ENCODE data around the gene POLR1G. TPM values are rescaled to one million over a fixed set of nuclear protein-coding genes. Genes with fewer than 3 reads are reported as not detected.

Gene POLR1G
- total RNA-seq, 1 donor from 2014 or later = 16.8 TPM

GRCh38 chr19:45414468-45414867 is 8.0 kb downstream of the POLR1G start:
- DNase-seq (ENCODE audit: low read depth) (no peak), FAIRE-seq (no peak)
- no peak overlapping the region for H3K4me3 ChIP-seq (ENCODE audit: low read depth, low read length)
- H3K36me3 ChIP-seq (ENCODE audit: control insufficient read depth, insufficient read depth, low read length) = peaks cover 17% of the 10 kb centered on the region
- TF ChIP-seq CTCF (IDR thresholded peaks at IDR 0.05; ENCODE audit: insufficient read depth, low read length, severe bottlenecking) = no peak
- no peaks in the 10 kb centered on the region for H3K27me3 ChIP-seq (ENCODE audit: control insufficient read depth, insufficient read depth, low read length)

- no peaks in the 10 kb centered on the region for H3K27me3 ChIP-seq (ENCODE audit: control insufficient read depth, insufficient read depth, low read length)
- no peak for DNase-seq (ENCODE audit: low read depth)
- TF ChIP-seq CTCF (IDR thresholded peaks at IDR 0.05; ENCODE audit: insufficient read depth, low read length, severe bottlenecking) = no peak
- H3K36me3 ChIP-seq (ENCODE audit: control insufficient read depth, insufficient read depth, low read length) = peaks cover 24% of the 10 kb centered on the region
- FAIRE-seq = no peak
- no peak overlapping the region for H3K4me3 ChIP-seq (ENCODE audit: low read depth, low read length)
These were observed 10.7 kb downstream of the POLR1G start for GRCh38 chr19:45417151-45417550.

- no peak overlapping the region for H3K4me3 ChIP-seq (ENCODE audit: low read depth, low read length)
- H3K36me3 ChIP-seq (ENCODE audit: control insufficient read depth, insufficient read depth, low read length) = peaks cover 21% of the 10 kb centered on the region
- no peak for TF ChIP-seq CTCF (IDR thresholded peaks at IDR 0.05; ENCODE audit: insufficient read depth, low read length, severe bottlenecking)
- no peak for DNase-seq (ENCODE audit: low read depth)
- no peaks in the 10 kb centered on the region for H3K27me3 ChIP-seq (ENCODE audit: control insufficient read depth, insufficient read depth, low read length)
- no peak for FAIRE-seq
These were observed 12.4 kb downstream of the POLR1G start for GRCh38 chr19:45418802-45419201.

- TF ChIP-seq CTCF (IDR thresholded peaks at IDR 0.05; ENCODE audit: insufficient read depth, low read length, severe bottlenecking) = no peak
- Histone ChIP-seq H3K36me3 (ENCODE audit: control insufficient read depth, insufficient read depth, low read length) (peaks cover 19% of the 10 kb centered on the region), H3K4me3 (ENCODE audit: low read depth, low read length) (no peak overlapping the region), H3K27me3 (ENCODE audit: control insufficient read depth, insufficient read depth, low read length) (no peaks in the 10 kb centered on the region)
- FAIRE-seq (no peak), DNase-seq (ENCODE audit: low read depth) (no peak)
These were observed 13.0 kb downstream of the POLR1G start for GRCh38 chr19:45419396-45419795.

- Histone ChIP-seq H3K36me3 (ENCODE audit: control insufficient read depth, insufficient read depth, low read length) (peaks cover 19% of the 10 kb centered on the region), H3K27me3 (ENCODE audit: control insufficient read depth, insufficient read depth, low read length) (no peaks in the 10 kb centered on the region), H3K4me3 (ENCODE audit: low read depth, low read length) (no peak overlapping the region)
- no peak for TF ChIP-seq CTCF (IDR thresholded peaks at IDR 0.05; ENCODE audit: insufficient read depth, low read length, severe bottlenecking)
- no peak for DNase-seq (ENCODE audit: low read depth)
- no peak for FAIRE-seq
These were observed 13.5 kb downstream of the POLR1G start for GRCh38 chr19:45419895-45420294.

GRCh38 chr19:45420356-45420755 is 13.9 kb downstream of the POLR1G start:
- no peak for TF ChIP-seq CTCF (IDR thresholded peaks at IDR 0.05; ENCODE audit: insufficient read depth, low read length, severe bottlenecking)
- no peaks in the 10 kb centered on the region for H3K27me3 ChIP-seq (ENCODE audit: control insufficient read depth, insufficient read depth, low read length)
- no peak overlapping the region for H3K4me3 ChIP-seq (ENCODE audit: low read depth, low read length)
- DNase-seq (ENCODE audit: low read depth) (no peak), FAIRE-seq (no peak)
- H3K36me3 ChIP-seq (ENCODE audit: control insufficient read depth, insufficient read depth, low read length) = peaks cover 19% of the 10 kb centered on the region
